HepG2 (cell line): ENCODE results near the gene MLN. TPM values are rescaled to one million over a fixed set of nuclear protein-coding genes. Genes with fewer than 3 reads are reported as not detected.

Experiments
- ATAC-seq: fragments of 200-7000 bp; cut with Tn5 transposase; 3 replicates; pipeline ENCODE4 v1.9.1; 2020; ENCODE audit warnings: mild to moderate bottlenecking, moderate library complexity
- BruUV-seq: library from RNA; stranded (reverse); fragments of 400-500 nt; replicated peaks from 2 replicates; lab custom pipeline; 2021; lab: Mats Ljungman, UMichigan
- CTCF ChIA-PET: fragments of 300-600 bp; formaldehyde crosslinking; extraction: SDS; loops from one replicate; lab custom pipeline; 2021; ENCODE audit warnings: low total read pairs, inconsistent platforms, low intra/inter-chr PET ratio; lab: Yijun Ruan, JAX
- POLR2A ChIA-PET: fragments of 350-600 bp; sonication (Branson Sonifier 250); formaldehyde crosslinking; loops from one replicate; lab custom pipeline; 2020; ENCODE audit warnings: antibody characterized with exemption, inconsistent platforms; lab: Yijun Ruan, JAX
- DNase-seq: peaks from one replicate; pipeline ENCODE4 v3.0.0-alpha.2; 2015; ENCODE audit warnings: low spot score
- FAIRE-seq: peaks from 3 replicates; lab custom pipeline; 2011; peaks lifted over from hg19 to GRCh38; lab: Jason Lieb, UNC
- H2AFZ ChIP-seq: one replicate; pipeline ENCODE4 v1.6.1; 2011; ENCODE audit warnings: low read length, inconsistent platforms
- H3K27ac ChIP-seq: fragments of 300-600 bp; 3 replicates; pipeline ENCODE4 v1.8.0; 2011; ENCODE audit warnings: mixed run types, mild to moderate bottlenecking, mixed read lengths, low read length, inconsistent platforms; ENCODE audit not compliant: insufficient read depth; ENCODE audit errors: extremely low read length
- H3K27me3 ChIP-seq, 2 experiments: fragments of 200-600 bp in 1 of 2; 2 replicates in 1 of 2; 3 replicates in 1 of 2; pipeline versions ENCODE4 v1.6.0 to v1.8.0; 2011; ENCODE audit warnings: low read length in 2 of 2, mild to moderate bottlenecking in 2 of 2, moderate library complexity in 2 of 2, inconsistent platforms in 1 of 2; ENCODE audit not compliant: insufficient read depth in 2 of 2, control insufficient read depth in 1 of 2
- H3K36me3 ChIP-seq, 2 experiments: fragments of 200-600 bp in 1 of 2; replicated peaks in 1 of 2; 2 replicates in 1 of 2; 3 replicates in 1 of 2; pipeline versions ENCODE4 v1.5.1 to v1.8.0; 2011; ENCODE audit warnings: low read length in 2 of 2, inconsistent platforms in 1 of 2; ENCODE audit not compliant: insufficient read depth in 2 of 2, control insufficient read depth in 1 of 2
- H3K4me1 ChIP-seq: 2 replicates; pipeline ENCODE4 v1.5.1; 2012; ENCODE audit warnings: low read length, inconsistent platforms; ENCODE audit not compliant: insufficient read depth
- H3K4me2 ChIP-seq: 2 replicates; pipeline ENCODE4 v1.6.0; 2011; ENCODE audit warnings: low read depth, low read length, inconsistent platforms
- H3K4me3 ChIP-seq, 3 experiments: fragments of 200-600 bp in 1 of 3; sonication (generic), shearing (Covaris generic) in 1 of 3; replicated peaks in 1 of 3; 2 replicates each; pipeline ENCODE4 v1.5.1; 2011 to 2016; ENCODE audit warnings: low read length in 3 of 3, inconsistent platforms in 2 of 3, low read depth in 2 of 3, mild to moderate bottlenecking in 2 of 3, control low read depth in 1 of 3, mixed read lengths in 1 of 3; ENCODE audit not compliant: insufficient read depth in 1 of 3
- H3K79me2 ChIP-seq: one replicate; pipeline ENCODE4 v1.6.1; 2011; ENCODE audit warnings: low read length, inconsistent platforms; ENCODE audit not compliant: insufficient read depth
- H3K9ac ChIP-seq: 2 replicates; pipeline ENCODE4 v1.6.0; 2011; ENCODE audit warnings: mild to moderate bottlenecking, low read depth, low read length, inconsistent platforms; ENCODE audit not compliant: insufficient read depth
- H3K9me3 ChIP-seq: 2 replicates; pipeline ENCODE4 v1.5.1; 2012; ENCODE audit warnings: mild to moderate bottlenecking, low read length
- H4K20me1 ChIP-seq: 2 replicates; pipeline ENCODE4 v1.6.0; 2011; ENCODE audit warnings: inconsistent platforms, mild to moderate bottlenecking, low read length, moderate library complexity; ENCODE audit not compliant: insufficient read depth
- ATRX ChIP-seq: sonication (generic); formaldehyde crosslinking; IDR thresholded peaks from 2 replicates; pipeline ENCODE4 v1.4.0; 2020; ENCODE audit warnings: missing genetic modification reagents, borderline replicate concordance
- CHCHD3 ChIP-seq: sonication (generic); formaldehyde crosslinking; IDR thresholded peaks from 2 replicates; pipeline ENCODE4 v1.8.0; 2022; ENCODE audit warnings: mild to moderate bottlenecking, missing genetic modification reagents, moderate library complexity
- ELF1 ChIP-seq: sonication (generic); formaldehyde crosslinking; IDR thresholded peaks from 2 replicates; pipeline ENCODE4 v1.4.0; 2020; ENCODE audit warnings: missing genetic modification reagents
- ESRRA ChIP-seq: sonication (generic); formaldehyde crosslinking; IDR thresholded peaks from 2 replicates; pipeline ENCODE4 v1.5.1; 2020; ENCODE audit warnings: mild to moderate bottlenecking, low read depth, missing genetic modification reagents
- GATAD2A ChIP-seq: IDR thresholded peaks from 2 replicates; pipeline ENCODE4 v1.6.1; 2016
- IKZF1 ChIP-seq: fragments of 450-650 bp; IDR thresholded peaks from 2 replicates; pipeline ENCODE4 v1.7.1; 2016
- KLF16 ChIP-seq, 2 experiments: sonication (generic) in 1 of 2; formaldehyde crosslinking in 1 of 2; IDR thresholded peaks; 2 replicates each; pipeline versions ENCODE4 v1.6.1 to v1.8.0; 2016 to 2023; ENCODE audit warnings: missing genetic modification reagents in 2 of 2, missing compliant biosample characterization in 1 of 2
- MEF2D ChIP-seq: sonication (generic); formaldehyde crosslinking; IDR thresholded peaks from 2 replicates; pipeline ENCODE4 v1.5.1; 2020; ENCODE audit warnings: mild to moderate bottlenecking, missing genetic modification reagents
- TBL1XR1 ChIP-seq: fragments of 150-350 bp; IDR thresholded peaks from 2 replicates; pipeline ENCODE4 v1.6.1; 2014; ENCODE audit warnings: borderline replicate concordance, low read length; ENCODE audit not compliant: partially characterized antibody
- TRIM24 ChIP-seq: sonication (generic); formaldehyde crosslinking; IDR thresholded peaks from 2 replicates; pipeline ENCODE4 v1.8.0; 2022; ENCODE audit warnings: mild to moderate bottlenecking, missing genetic modification reagents
- ZNF562 ChIP-seq: sonication (generic); formaldehyde crosslinking; IDR thresholded peaks from 2 replicates; pipeline ENCODE4 v1.8.0; 2022; ENCODE audit warnings: missing genetic modification reagents, borderline replicate concordance
- WGBS: methylation state at CpG from one replicate; pipeline ENCODE4 v1.1.6; 2017; ENCODE audit warnings: low lambda C conversion rate; 5-methylcytosine and 5-hydroxymethylcytosine counted together
- in situ Hi-C: cut with HindIII; loops from 2 replicates; pipeline ENCODE4 v1.10.0; 2017; ENCODE audit warnings: low pct_unique_long_range_greater_than_20kb; ENCODE audit not compliant: extremely low pct_ligation_motif_present
- intact Hi-C: fragments of 100-400 bp; cut with micrococcal nuclease; formaldehyde crosslinking; loops from one replicate; pipeline ENCODE4 v1.10.0; 2022; ENCODE audit not compliant: unreplicated experiment
- polyA plus RNA-seq, 8 experiments: library from polyadenylated mRNA; depleted of rRNA in 3 of 8; stranded (reverse) in 7 of 8; unstranded in 1 of 8; fragments of >200 nt; fragmentation: Illumina TruSeq in 4 of 8; extraction: Trizol in 4 of 8; gene quantifications; 2 replicates each; pipeline versions ENCODE4 v1.2.1 to v1.2.3, GENCODE V29; 2011 to 2016; ENCODE audit warnings: low read depth in 4 of 8, missing spikeins in 1 of 8, mixed read lengths in 1 of 8; ENCODE audit not compliant: insufficient read depth in 1 of 8
- total RNA-seq, 5 experiments: library from RNA; depleted of rRNA; stranded (reverse); fragments of >200 nt; fragmentation: Illumina TruSeq; extraction: Trizol; gene quantifications; 2 replicates each; pipeline ENCODE4 v1.2.3, GENCODE V29; 2016; ENCODE audit warnings: low read depth in 1 of 5
- TF ChIP-seq, protein P1 (sequence below): IDR thresholded peaks from 2 replicates; pipeline ENCODE4 v1.6.1; 2016; ENCODE audit warnings: mild to moderate bottlenecking
- TF ChIP-seq, protein P2 (sequence below): IDR thresholded peaks from 2 replicates; pipeline ENCODE4 v1.6.1; 2018; ENCODE audit warnings: missing genetic modification reagents
- TF ChIP-seq, protein P3 (sequence below): sonication (generic); formaldehyde crosslinking; conservative IDR thresholded peaks from 2 replicates; pipeline ENCODE4 v1.4.0; 2020; ENCODE audit warnings: missing genetic modification reagents
- TF ChIP-seq, protein P4 (sequence below): sonication (generic); formaldehyde crosslinking; IDR thresholded peaks from 2 replicates; pipeline ENCODE4 v1.4.0; 2020; ENCODE audit warnings: mild to moderate bottlenecking, missing genetic modification reagents, borderline replicate concordance

The MLN gene
- total and polyA plus RNA-seq, 2 of the 13 experiments (the other 11 are each of a cell fraction or from before 2014, with no cell fraction given) = not detected

DNA sequence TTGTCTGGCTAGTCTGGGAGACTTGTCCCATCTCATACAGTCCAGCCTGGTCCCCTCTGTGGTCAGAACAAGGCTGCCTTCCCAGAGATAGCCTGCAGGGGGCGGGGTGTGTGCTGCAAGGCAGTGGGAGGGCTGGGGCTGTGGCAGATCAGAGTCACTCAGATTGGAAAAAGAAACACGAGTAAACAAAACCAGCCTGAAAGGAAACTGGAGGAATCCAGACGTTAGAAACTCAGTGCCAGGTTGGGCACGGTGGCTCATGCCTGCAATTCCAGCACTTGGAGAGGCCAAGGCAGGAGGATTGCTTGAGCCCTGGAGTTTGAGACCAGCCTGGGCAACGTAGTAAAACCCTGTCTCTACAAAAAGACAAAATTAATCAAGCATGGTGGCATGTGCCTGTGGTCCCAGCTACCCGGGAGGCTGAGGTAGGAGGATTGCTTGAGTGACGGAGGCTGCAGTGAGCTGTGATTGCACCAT is 35.1 kb downstream of the MLN start (continued):
- TF ChIP-seq, protein P1, sequence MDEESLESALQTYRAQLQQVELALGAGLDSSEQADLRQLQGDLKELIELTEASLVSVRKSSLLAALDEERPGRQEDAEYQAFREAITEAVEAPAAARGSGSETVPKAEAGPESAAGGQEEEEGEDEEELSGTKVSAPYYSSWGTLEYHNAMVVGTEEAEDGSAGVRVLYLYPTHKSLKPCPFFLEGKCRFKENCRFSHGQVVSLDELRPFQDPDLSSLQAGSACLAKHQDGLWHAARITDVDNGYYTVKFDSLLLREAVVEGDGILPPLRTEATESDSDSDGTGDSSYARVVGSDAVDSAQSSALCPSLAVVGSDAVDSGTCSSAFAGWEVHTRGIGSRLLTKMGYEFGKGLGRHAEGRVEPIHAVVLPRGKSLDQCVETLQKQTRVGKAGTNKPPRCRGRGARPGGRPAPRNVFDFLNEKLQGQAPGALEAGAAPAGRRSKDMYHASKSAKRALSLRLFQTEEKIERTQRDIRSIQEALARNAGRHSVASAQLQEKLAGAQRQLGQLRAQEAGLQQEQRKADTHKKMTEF (CRISPR knock-in tag) = no peak
- no peak for TF ChIP-seq MEF2D (CRISPR knock-in tag)
- TF ChIP-seq, protein P2, sequence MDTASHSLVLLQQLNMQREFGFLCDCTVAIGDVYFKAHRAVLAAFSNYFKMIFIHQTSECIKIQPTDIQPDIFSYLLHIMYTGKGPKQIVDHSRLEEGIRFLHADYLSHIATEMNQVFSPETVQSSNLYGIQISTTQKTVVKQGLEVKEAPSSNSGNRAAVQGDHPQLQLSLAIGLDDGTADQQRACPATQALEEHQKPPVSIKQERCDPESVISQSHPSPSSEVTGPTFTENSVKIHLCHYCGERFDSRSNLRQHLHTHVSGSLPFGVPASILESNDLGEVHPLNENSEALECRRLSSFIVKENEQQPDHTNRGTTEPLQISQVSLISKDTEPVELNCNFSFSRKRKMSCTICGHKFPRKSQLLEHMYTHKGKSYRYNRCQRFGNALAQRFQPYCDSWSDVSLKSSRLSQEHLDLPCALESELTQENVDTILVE (CRISPR knock-in tag) = no peak
- TF ChIP-seq ELF1 = no peak
- TF ChIP-seq ATRX = no peak

DNA sequence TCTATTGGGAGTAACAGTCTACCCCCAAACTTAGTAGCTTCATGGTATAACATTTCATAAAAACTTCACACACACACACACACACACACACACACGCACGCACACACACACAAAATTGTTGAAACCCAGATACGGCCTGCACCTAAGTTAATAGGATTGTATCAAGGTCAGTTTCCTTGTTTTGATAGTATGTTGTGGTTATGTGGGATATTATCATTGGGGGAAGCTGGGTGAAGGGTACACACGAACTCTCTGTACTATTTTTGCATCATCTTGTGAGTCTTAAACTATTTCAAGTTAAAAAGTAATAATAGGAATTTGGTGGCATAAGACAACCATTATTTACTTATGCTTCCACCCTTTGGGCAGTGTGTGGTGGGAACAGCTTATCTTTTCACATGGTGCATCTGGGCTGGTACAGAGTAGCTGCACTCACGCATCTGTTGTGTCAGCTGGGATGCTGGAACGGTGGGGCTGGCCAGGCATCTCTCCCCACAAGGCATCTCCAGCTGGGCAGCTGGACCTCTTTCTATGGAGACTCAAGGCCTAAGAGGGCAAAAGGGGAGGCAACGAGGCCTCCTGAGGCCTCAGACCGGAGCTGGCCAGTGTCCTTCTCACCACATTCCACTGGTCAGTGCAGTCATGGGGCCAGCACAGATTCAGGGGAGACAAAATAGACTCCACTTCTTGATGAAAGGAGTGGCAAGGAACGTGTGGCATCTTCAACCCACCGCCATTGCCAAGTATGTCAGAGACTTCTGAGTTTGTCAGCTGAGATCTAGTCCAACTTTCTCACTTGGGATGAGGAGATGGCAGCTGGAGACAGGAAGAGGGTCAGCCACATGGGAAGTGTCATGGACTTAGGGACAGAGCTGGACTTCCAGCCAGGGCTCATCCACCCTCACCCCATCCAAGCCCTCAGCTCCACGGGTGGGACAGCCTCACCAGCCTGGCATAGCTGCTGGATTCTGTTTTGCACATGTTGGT is 36.6 kb downstream of the MLN start:
- Histone ChIP-seq H4K20me1 (no peaks in the 10 kb centered on the region; the same call in 1 of the 2 replicates), H3K9ac (no peak overlapping the region), H2AFZ (no peak overlapping the region), H3K4me3 (no peak overlapping the region), H3K79me2 (no peaks in the 10 kb centered on the region), H3K27ac (no peak overlapping the region), H3K4me1 (peaks cover 11% of the 10 kb centered on the region), H3K36me3 (0 out of 5 replicates have a peak, but pooled peaks cover 0 to under 1% of the 10 kb centered on the region in 2 experiments), H3K4me2 (no peak overlapping the region), H3K9me3 (no peaks in the 10 kb centered on the region), H3K27me3 (peaks cover 7 to 17% of the 10 kb centered on the region in 2 experiments; a peak in 3 of 5 replicates)
- ChIA-PET POLR2A (interaction anchor here (0.7 to 1.0 kb wide), 2 partner anchors 16 to 56 kb away, joined by 3 read pairs; partner anchors contain the start of gene UQCC2), CTCF (no interaction called here)
- WGBS = 20% methylated on average over 10 of the region's 11 CpGs
- FAIRE-seq (no peak), ATAC-seq (no peak), DNase-seq (no peak)
- in situ Hi-C loops = loop anchor here (10.0 kb wide), 1 partner anchor 388 kb away; no protein-coding TSS in a partner anchor
- BruUV-seq = no TSS peak
- intact Hi-C loops = no loop called here
- TF ChIP-seq IKZF1 (no peak), TRIM24 (no peak), ESRRA (CRISPR knock-in tag) (no peak), KLF16 (CRISPR knock-in tag; IDR thresholded peaks at IDR 0.05) (no peak), TBL1XR1 (no peak), CHCHD3 (CRISPR knock-in tag) (no peak), ZNF562 (CRISPR knock-in tag) (no peak), GATAD2A (no peak)
- TF ChIP-seq, protein P3, sequence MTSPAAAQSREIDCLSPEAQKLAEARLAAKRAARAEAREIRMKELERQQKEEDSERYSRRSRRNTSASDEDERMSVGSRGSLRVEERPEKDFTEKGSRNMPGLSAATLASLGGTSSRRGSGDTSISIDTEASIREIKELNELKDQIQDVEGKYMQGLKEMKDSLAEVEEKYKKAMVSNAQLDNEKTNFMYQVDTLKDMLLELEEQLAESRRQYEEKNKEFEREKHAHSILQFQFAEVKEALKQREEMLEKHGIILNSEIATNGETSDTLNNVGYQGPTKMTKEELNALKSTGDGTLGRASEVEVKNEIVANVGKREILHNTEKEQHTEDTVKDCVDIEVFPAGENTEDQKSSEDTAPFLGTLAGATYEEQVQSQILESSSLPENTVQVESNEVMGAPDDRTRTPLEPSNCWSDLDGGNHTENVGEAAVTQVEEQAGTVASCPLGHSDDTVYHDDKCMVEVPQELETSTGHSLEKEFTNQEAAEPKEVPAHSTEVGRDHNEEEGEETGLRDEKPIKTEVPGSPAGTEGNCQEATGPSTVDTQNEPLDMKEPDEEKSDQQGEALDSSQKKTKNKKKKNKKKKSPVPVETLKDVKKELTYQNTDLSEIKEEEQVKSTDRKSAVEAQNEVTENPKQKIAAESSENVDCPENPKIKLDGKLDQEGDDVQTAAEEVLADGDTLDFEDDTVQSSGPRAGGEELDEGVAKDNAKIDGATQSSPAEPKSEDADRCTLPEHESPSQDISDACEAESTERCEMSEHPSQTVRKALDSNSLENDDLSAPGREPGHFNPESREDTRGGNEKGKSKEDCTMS (CRISPR knock-in tag) = no peak
- TF ChIP-seq, protein P4, sequence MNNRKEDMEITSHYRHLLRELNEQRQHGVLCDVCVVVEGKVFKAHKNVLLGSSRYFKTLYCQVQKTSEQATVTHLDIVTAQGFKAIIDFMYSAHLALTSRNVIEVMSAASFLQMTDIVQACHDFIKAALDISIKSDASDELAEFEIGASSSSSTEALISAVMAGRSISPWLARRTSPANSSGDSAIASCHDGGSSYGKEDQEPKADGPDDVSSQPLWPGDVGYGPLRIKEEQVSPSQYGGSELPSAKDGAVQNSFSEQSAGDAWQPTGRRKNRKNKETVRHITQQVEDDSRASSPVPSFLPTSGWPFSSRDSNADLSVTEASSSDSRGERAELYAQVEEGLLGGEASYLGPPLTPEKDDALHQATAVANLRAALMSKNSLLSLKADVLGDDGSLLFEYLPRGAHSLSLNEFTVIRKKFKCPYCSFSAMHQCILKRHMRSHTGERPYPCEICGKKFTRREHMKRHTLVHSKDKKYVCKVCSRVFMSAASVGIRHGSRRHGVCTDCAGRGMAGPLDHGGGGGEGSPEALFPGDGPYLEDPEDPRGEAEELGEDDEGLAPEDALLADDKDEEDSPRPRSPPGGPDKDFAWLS (CRISPR knock-in tag) = no peak
